Omental fat pad (tissue), 4 donors: ENCODE measurements around the gene GNAO1. TPM values are rescaled to one million over a fixed set of nuclear protein-coding genes. Genes with fewer than 3 reads are reported as not detected.

Source experiments
- ATAC-seq: fragments of 150-250 bp; one replicate; pipeline ENCODE4 v1.9.1; 2016; ENCODE audit warnings: mild to moderate bottlenecking, moderate library complexity; ENCODE audit not compliant: low FRiP score
- DNase-seq: peaks from one replicate; pipeline ENCODE4 v3.0.0-alpha.2; 2019; ENCODE audit warnings: low spot score
- CTCF ChIP-seq, 3 donors: fragments of 450-650 bp; IDR thresholded peaks; one replicate each; pipeline ENCODE4 v1.5.1; 2016 to 2017; ENCODE audit warnings: antibody characterized with exemption in 3 of 3, mild to moderate bottlenecking in 3 of 3, moderate library complexity in 2 of 3
- total RNA-seq, 4 donors: library from RNA; depleted of rRNA; stranded (reverse); fragments of >200 nt; gene quantifications; one replicate each; pipeline ENCODE4 v1.1.0, GENCODE V29; 2016

The GNAO1 gene
- total RNA-seq, 4 donors from 2014 or later: 1.4 to 2.6 (median 2.3) TPM

DNA sequence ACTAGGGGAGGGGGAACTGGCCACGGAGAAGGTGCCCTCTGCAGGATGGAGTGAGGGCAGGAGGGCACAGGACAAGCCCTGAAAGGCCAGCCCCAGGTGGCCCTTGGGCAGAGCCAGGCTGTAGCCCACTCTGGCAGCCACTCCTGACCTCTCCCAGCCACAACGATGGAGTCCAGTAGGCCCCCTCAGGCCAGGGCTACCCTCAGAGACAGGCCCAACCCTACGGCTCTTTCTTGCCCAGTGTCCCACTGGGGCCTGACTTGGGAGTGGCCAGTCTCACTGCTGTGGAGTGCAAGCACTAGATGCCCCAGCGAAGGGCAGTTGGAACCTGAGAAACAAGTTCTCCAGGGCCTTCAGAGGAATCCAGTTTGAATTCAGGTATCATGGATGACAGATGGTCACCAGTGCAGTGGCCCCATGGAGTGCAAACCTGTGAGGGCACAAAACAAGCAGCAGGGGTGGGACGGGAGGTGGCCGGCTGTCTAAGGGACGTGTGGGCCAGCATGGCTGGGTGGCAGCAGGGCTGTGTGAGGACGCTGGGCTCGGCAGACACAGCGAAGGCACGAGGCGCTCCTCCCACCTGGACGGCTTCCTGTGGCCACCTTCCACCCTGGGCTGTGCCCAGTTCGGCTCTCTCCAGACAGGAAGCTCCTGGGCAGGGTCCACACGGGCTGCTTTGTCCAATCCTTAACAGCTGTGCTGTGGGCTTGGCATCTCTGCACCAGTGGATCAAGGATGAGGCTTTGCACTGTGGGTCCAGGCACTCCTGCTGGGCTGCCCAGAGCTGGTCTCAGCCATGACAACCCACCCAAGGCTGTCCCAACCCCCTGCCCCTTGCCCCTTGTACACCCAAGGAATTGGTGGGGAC is 162.0 kb downstream of the GNAO1 start:
- TF ChIP-seq CTCF (IDR thresholded peaks at IDR 0.05): no peak
- DNase-seq (peak; percentile 11), ATAC-seq (no peak)

DNA sequence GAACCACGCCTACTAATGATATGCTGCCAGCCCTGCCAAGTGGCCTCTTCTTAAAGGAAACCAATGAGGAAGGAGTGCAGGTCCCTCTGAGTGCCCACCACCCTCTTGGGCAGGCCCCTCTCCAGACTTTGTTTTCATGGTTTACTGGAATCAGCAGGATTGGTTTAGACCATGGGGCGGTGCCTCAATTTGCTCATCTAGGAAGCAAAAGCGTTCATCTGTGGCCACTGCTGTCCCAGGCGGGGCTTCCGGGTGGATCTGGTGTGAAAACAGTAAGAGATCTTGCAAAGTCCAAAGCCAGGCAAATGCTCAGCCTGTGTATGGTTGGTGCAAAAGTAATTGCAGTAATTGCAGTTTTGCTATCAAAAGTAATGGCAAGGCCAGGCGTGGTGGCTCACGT is 162.7 kb downstream of the GNAO1 start:
- TF ChIP-seq CTCF (IDR thresholded peaks at IDR 0.05): no peak
- ATAC-seq (no peak), DNase-seq (peak; percentile 17)

GRCh38 chr16:56354746-56355145 is 163.5 kb downstream of the GNAO1 start:
- no peak for TF ChIP-seq CTCF (IDR thresholded peaks at IDR 0.05)
- no peak for ATAC-seq
- DNase-seq: peak; percentile 16

GRCh38 chr16:56355221-56355620 is 163.9 kb downstream of the GNAO1 start:
- peak; percentile 4 for DNase-seq
- TF ChIP-seq CTCF (IDR thresholded peaks at IDR 0.05): no peak
- ATAC-seq: no peak

- no peak for ATAC-seq
- TF ChIP-seq CTCF (IDR thresholded peaks at IDR 0.05): no peak
- no peak for DNase-seq
These were observed 164.5 kb downstream of the GNAO1 start for GRCh38 chr16:56355786-56356275.

DNA sequence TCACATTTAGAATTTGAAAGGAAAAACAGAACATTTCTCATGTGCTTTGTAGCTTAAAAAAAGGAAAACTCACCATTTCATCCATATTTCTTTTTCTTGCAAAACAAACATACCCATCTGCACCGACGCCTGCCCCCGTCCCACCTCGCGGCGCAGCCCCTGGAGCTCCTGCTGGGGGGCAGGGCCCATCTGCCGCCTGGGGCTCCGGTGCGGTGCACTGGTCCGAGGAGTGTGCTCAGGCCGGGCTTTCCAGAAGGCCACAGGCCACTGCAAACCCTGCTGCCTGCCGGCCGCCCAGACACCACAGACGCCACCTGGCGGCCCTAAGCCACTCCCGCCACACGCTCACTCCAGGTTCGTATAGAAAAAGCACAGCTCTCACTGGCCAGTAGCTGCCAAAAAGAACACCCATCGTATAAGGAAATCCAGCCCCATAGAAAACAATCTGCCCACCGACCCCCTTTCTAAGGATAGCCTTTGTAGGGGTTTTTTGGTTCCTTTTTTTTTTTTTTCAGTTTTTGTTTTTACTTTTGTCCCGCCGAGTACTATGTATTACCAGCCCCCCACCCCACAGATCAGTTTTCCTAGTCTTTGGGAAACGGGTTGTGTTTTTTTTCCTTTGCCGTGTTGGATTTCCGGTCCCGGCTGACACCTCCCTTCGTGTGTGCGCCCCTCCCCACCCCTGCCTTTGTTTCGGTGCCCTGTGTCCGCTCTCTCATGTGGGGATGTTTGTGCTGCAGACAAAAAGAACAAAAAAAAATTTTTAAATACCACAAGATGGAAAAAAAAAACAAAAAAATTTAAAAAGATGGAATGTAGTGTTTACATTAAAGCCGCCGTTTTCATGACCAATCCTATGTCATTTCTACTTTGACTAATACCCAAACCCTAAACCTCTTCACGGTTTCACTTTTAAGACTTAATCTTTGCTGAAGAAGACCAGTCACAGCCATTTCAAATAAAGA is 165.3 kb downstream of the GNAO1 start:
- DNase-seq: peak; percentile 45
- peak; percentile 78 for ATAC-seq
- TF ChIP-seq CTCF (IDR thresholded peaks at IDR 0.05): peak in 1 of 3 donors; percentile 56
